Omental fat pad (tissue), 4 donors: ENCODE measurements around the gene SLC39A9. TPM values are rescaled to one million over a fixed set of nuclear protein-coding genes. Genes with fewer than 3 reads are reported as not detected.

Experiments
- ATAC-seq: fragments of 150-250 bp; one replicate; pipeline ENCODE4 v1.9.1; 2016; ENCODE audit warnings: mild to moderate bottlenecking, moderate library complexity; ENCODE audit not compliant: low FRiP score
- DNase-seq: peaks from one replicate; pipeline ENCODE4 v3.0.0-alpha.2; 2019; ENCODE audit warnings: low spot score
- total RNA-seq, 4 donors: library from RNA; depleted of rRNA; stranded (reverse); fragments of >200 nt; gene quantifications; one replicate each; pipeline ENCODE4 v1.1.0, GENCODE V29; 2016
- TF ChIP-seq, protein P1 (sequence below), 3 donors: fragments of 450-650 bp; IDR thresholded peaks; one replicate each; pipeline ENCODE4 v1.5.1; 2016 to 2017; ENCODE audit warnings: antibody characterized with exemption in 3 of 3, mild to moderate bottlenecking in 3 of 3, moderate library complexity in 2 of 3

SLC39A9 gene
- total RNA-seq, 4 donors from 2014 or later = 57.9 to 80.7 (median 69.6) TPM

DNA sequence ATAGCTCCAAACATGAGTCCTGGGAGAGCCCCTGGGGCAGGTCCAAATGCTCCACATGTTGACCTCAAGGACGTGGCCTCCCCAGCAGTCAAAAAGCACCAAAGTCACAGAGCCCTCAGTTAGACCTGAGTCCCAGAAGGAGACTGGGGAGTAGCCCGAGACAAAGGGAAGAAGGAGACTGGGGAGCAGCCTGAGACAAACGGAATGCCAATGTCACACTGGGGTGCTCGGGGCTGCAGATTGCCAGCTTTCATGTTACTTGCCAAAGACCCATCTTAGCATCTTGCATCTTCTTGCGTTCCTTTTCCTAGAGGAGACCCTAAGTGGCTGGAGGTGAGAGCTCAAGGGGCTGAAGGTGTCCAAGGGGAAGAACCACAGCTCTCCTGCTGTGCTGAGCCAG lies 100.9 kb downstream of the SLC39A9 start:
- TF ChIP-seq, protein P1, sequence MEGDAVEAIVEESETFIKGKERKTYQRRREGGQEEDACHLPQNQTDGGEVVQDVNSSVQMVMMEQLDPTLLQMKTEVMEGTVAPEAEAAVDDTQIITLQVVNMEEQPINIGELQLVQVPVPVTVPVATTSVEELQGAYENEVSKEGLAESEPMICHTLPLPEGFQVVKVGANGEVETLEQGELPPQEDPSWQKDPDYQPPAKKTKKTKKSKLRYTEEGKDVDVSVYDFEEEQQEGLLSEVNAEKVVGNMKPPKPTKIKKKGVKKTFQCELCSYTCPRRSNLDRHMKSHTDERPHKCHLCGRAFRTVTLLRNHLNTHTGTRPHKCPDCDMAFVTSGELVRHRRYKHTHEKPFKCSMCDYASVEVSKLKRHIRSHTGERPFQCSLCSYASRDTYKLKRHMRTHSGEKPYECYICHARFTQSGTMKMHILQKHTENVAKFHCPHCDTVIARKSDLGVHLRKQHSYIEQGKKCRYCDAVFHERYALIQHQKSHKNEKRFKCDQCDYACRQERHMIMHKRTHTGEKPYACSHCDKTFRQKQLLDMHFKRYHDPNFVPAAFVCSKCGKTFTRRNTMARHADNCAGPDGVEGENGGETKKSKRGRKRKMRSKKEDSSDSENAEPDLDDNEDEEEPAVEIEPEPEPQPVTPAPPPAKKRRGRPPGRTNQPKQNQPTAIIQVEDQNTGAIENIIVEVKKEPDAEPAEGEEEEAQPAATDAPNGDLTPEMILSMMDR (IDR thresholded peaks at IDR 0.05) = no peak
- no peak for ATAC-seq
- no peak for DNase-seq

DNA sequence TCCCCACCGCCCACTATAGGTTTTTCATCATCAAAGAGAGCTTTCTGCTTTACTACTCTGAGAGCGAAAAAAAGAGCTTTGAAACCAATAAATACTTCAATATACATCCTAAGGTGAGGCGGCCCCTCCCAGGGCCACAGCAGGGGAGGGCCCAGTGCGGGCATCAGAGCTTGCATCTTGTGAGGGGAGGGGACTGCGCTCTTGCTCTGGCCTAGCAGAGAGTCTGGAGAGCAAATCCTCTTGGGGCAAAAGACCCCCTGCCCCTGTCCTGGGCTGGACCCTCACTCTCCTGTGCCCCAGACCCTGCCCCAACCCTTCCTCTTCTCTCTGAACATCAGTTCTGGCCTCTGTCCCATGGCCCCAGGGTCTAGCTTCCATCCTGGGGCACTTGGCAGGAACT lies 101.6 kb downstream of the SLC39A9 start:
- ATAC-seq (no peak), DNase-seq (no peak)
- TF ChIP-seq, protein P1 (IDR thresholded peaks at IDR 0.05) = no peak

DNA sequence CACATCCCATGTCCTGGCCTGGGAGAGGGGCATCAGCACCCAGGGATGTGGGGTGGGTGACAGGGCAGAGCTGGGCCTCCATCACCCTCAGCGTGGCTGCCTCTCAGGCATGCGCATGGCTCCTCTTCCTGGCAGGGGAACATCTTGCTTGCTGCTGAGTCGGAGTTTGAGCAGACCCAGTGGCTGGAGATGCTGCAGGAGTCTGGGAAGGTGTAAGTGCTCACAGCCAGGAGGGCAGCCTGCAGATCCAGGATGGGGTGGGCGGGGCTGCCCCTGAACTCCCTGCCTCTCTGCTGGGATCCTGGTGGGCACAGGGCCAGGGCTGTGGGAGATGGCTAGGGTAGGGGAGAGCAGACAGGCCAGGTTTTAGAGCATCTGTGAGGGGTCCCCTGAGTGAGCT lies 102.2 kb downstream of the SLC39A9 start:
- no peak for DNase-seq
- no peak for ATAC-seq
- TF ChIP-seq, protein P1 (IDR thresholded peaks at IDR 0.05) = no peak

DNA sequence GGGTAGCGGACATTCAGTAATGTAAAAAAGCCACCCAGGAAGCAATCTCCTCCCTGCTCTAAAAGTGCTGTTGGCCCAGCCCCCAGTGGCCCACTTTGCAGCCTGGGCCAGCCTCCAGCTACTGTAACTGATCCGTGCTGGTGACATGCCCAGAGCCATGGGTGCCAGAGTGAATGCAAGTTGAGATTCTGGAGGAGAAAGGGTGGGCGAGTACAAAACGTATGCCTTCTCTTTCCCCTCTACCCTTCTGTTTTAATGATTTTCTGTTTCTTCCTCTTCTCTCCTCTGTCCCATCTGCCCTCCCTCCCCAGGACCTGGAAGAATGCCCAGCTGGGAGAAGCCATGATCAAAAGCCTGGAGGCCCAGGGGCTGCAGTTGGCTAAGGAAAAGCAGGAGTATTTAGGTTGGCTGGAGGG lies 102.9 kb downstream of the SLC39A9 start:
- TF ChIP-seq, protein P1 (IDR thresholded peaks at IDR 0.05) = no peak
- DNase-seq (no peak), ATAC-seq (no peak)

DNA sequence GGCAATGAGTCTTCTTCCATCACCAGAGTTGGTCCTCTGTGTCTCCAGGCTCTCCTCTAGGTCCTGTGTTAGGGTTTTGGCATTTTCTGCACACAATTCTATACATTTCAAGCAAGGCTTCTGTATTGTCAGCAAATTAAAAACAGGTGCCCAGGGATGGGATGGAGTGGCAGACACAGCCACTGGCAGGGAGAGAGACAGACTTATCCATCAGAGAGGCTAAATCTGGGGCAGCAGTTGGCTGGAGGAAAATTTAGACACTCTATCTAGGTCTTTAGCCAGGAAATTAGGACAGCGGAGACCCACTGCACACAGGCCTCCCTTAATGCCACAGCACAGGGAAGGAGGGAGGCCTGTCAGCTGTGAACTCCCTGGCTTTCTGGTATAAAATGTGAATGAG lies 106.3 kb downstream of the SLC39A9 start:
- TF ChIP-seq, protein P1 (IDR thresholded peaks at IDR 0.05) = no peak
- ATAC-seq = no peak
- no peak for DNase-seq

DNA sequence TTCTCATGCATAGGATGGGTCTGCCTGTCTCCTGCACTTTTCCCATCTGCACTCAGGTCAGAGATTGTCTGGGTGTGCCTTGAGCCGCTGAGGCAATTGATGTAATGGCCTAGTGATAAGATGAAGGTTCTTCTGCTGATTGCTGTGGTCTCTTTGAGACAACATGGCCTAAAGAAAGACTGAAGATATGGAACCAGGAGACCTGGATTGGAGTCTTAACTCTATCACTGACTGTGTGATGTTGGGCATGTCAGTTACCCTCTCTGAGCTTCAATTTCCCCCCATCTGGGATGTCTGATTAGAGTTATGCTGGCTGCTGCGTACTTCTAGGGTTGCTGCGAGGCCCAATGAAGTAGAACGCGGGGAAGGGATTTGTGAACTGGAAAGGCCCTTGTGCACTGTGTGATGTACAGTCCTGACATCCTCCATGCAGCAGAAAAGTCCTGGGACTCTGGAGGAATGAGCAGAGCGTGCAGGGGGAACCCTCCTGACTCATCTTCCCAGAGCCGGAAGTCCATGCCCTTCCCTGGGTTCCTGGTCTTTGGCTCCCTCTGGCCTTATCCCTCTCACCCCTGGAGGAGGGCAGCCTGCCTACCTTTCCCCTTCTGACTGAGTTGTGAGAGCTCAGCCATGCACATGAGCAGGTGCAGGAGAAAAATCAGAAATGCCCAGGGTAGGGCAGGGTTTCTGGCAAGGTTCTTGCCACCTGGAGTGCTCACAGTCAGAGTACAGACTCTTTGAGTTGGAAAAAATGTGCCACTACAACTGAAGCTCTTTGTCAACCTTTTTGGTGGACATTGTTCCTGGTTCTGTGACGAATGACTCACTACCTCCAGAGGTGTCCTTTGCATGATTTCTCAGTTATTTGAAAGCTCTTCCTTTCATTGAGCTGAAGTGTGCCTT lies 107.1 kb downstream of the SLC39A9 start:
- no peak for DNase-seq
- ATAC-seq = no peak
- TF ChIP-seq, protein P1 (IDR thresholded peaks at IDR 0.05) = no peak

DNA sequence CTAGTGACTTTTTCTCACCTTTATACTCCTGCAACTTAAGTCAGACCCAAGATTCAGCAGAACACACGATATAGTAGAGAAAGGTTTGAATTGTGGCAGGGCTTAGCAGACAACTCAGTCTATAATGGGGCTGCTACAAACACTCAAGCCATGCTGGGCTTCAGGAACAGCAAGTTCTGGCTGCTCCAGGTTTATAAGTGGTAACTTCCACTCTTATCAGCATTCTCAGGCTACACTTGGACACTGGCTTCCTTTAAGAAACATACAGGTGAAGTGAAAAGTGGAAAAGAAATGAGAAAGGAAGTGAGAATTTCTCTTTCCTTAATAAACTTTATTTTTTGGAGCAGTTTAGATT lies 107.7 kb downstream of the SLC39A9 start:
- ATAC-seq (no peak), DNase-seq (no peak)
- TF ChIP-seq, protein P1 (IDR thresholded peaks at IDR 0.05) = no peak
